ENCODE data around the gene KIF18B. TPM values are rescaled to one million over a fixed set of nuclear protein-coding genes. Genes with fewer than 3 reads are reported as not detected.
A peak's percentile ranks its signal among the peaks of the same experiment; 100 is the strongest.

KIF18B gene
- total and polyA plus RNA-seq, 2 of the 13 experiments (the other 11 are each of a cell fraction or from before 2014, with no cell fraction given): 15.2 to 15.3 TPM

GRCh38 chr17:44947461-44948314, at the start of gene KIF18B (continued):
- TF ChIP-seq, protein P1, sequence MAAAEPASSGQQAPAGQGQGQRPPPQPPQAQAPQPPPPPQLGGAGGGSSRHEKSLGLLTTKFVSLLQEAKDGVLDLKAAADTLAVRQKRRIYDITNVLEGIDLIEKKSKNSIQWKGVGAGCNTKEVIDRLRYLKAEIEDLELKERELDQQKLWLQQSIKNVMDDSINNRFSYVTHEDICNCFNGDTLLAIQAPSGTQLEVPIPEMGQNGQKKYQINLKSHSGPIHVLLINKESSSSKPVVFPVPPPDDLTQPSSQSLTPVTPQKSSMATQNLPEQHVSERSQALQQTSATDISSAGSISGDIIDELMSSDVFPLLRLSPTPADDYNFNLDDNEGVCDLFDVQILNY (CRISPR knock-in tag; conservative IDR thresholded peaks at IDR 0.05): peak; percentile 99
- TF ChIP-seq ZNF781 (CRISPR knock-in tag; IDR thresholded peaks at IDR 0.05; ENCODE audit: borderline replicate concordance, not compliant biosample characterization) (no peak), PRPF4 (IDR thresholded peaks at IDR 0.05; ENCODE audit: low read depth, low read length, poor library complexity, severe bottlenecking) (no peak), CERS6 (CRISPR knock-in tag; IDR thresholded peaks at IDR 0.05) (0 out of 2 replicates have a peak, but pooled peaks have one; percentile 47), JUN (CRISPR knock-in tag; IDR thresholded peaks at IDR 0.05) (peak; percentile 81), RFX3 (CRISPR knock-in tag; IDR thresholded peaks at IDR 0.05) (peak; percentile 71; the same call in 1 of the 2 replicates), MEIS1 (CRISPR knock-in tag; IDR thresholded peaks at IDR 0.05; ENCODE audit: borderline replicate concordance) (0 out of 2 replicates have a peak, but pooled peaks have one; percentile 66), ZNF354B (CRISPR knock-in tag; IDR thresholded peaks at IDR 0.05) (0 out of 2 replicates have a peak, but pooled peaks have one; percentile 54), ZNF605 (CRISPR knock-in tag; IDR thresholded peaks at IDR 0.05) (peak; percentile 86; the same call in 1 of the 2 replicates), ZNF709 (CRISPR knock-in tag; IDR thresholded peaks at IDR 0.05) (peak; percentile 69), TOPORS (CRISPR knock-in tag; IDR thresholded peaks at IDR 0.05) (0 out of 2 replicates have a peak, but pooled peaks have one; percentile 48), ZNF207 (IDR thresholded peaks at IDR 0.05; ENCODE audit: borderline replicate concordance) (no peak), MED1 (CRISPR knock-in tag; IDR thresholded peaks at IDR 0.05) (peak; percentile 80), GFI1 (CRISPR knock-in tag; IDR thresholded peaks at IDR 0.05; ENCODE audit: borderline replicate concordance) (peak; percentile 32; the same call in 1 of the 2 replicates), CEBPG (CRISPR knock-in tag; IDR thresholded peaks at IDR 0.05) (peak; percentile 84), ZMYM2 (CRISPR knock-in tag; IDR thresholded peaks at IDR 0.05) (peak; percentile 84), MXI1 (IDR thresholded peaks at IDR 0.05; ENCODE audit: borderline replicate concordance, low read depth, low read length) (peak; percentile 96), ZBTB46 (CRISPR knock-in tag; IDR thresholded peaks at IDR 0.05; ENCODE audit: borderline replicate concordance) (peak; percentile 95; the same call in 1 of the 2 replicates), RXRA (CRISPR knock-in tag; IDR thresholded peaks at IDR 0.05) (peak; percentile 71), GABPB1 (CRISPR knock-in tag; IDR thresholded peaks at IDR 0.05) (peak; percentile 95)
- TF ChIP-seq, protein P2, sequence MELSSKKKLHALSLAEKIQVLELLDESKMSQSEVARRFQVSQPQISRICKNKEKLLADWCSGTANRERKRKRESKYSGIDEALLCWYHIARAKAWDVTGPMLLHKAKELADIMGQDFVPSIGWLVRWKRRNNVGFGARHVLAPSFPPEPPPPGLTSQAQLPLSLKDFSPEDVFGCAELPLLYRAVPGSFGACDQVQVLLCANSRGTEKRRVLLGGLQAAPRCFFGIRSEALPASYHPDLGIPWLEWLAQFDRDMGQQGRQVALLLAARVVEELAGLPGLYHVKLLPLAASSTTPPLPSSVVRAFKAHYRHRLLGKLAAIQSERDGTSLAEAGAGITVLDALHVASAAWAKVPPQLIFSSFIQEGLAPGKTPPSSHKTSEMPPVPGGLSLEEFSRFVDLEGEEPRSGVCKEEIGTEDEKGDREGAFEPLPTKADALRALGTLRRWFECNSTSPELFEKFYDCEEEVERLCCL (CRISPR knock-in tag; IDR thresholded peaks at IDR 0.05; ENCODE audit: borderline replicate concordance): peak; percentile 93; the same call in 1 of the 2 replicates
- TF ChIP-seq, protein P3, sequence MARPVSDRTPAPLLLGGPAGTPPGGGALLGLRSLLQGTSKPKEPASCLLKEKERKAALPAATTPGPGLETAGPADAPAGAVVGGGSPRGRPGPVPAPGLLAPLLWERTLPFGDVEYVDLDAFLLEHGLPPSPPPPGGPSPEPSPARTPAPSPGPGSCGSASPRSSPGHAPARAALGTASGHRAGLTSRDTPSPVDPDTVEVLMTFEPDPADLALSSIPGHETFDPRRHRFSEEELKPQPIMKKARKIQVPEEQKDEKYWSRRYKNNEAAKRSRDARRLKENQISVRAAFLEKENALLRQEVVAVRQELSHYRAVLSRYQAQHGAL (CRISPR knock-in tag; IDR thresholded peaks at IDR 0.05; ENCODE audit: not compliant biosample characterization): no peak
